H7 (cell line): ENCODE data around the gene FRY. TPM values are rescaled to one million over a fixed set of nuclear protein-coding genes. Genes with fewer than 3 reads are reported as not detected.

Source experiments
- DNase-seq: peaks from one replicate; pipeline ENCODE4 v3.0.0; 2012
- H3K27me3 ChIP-seq: 2 replicates; pipeline ENCODE4 v1.6.0; 2011; ENCODE audit warnings: mild to moderate bottlenecking, low read length; ENCODE audit not compliant: control insufficient read depth, insufficient read depth
- H3K36me3 ChIP-seq: replicated peaks from 2 replicates; pipeline ENCODE4 v1.5.1; 2011; ENCODE audit warnings: low read length; ENCODE audit not compliant: control insufficient read depth, insufficient read depth
- H3K4me3 ChIP-seq: 2 replicates; pipeline ENCODE4 v1.5.1; 2011; ENCODE audit warnings: low read depth, mild to moderate bottlenecking, control low read depth, low read length, moderate library complexity; ENCODE audit not compliant: insufficient read depth
- total RNA-seq: library from RNA; depleted of rRNA; stranded (reverse); fragments of >200 nt; shearing (Covaris generic); gene quantifications from 2 replicates; pipeline ENCODE4 v1.2.3, GENCODE V29; 2014

The FRY gene
- total RNA-seq, 1 experiment from 2014 or later: 0.35 TPM

DNA sequence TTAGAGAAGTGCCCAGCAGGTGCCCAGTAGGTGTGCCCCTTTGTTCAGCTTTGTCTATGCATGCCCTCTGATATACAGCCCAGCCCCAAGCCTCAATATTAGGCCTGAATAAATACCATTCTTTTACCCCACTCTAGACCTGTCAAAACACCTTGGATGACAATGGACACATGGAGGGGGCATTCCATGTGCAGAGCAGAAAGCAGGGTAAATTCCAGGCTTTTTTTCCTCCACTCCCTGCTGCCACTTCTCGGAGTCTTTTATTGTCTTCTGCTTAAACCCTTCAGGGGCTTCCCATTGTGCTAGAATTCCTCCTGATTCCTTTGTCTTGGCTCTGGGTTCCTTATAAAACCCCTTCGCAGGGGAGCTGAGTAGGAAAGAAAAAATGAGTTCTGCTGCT, 5.8 kb upstream of the FRY start:
- no peak overlapping the region for H3K4me3 ChIP-seq
- DNase-seq: peak; percentile 53
- no peaks in the 10 kb centered on the region for H3K27me3 ChIP-seq
- H3K36me3 ChIP-seq: no peaks in the 10 kb centered on the region

DNA sequence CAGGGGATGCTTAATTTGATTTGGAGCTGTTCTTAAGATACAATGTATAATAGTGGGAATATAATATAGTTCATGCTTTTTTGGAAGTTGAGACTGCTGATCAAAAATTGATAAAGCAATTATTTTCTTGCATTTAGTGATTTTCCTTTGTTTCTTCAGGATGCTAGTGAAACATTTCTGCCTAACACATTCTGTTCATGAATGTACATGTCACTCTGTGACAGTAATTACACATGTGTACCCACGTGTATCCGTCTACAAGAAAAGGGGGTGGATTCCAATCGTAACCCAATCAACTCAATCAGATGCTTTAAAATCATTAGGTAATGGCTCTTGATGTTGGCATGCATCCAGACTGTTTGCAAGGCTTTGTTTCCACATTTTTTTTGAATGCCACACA, 5.0 kb upstream of the FRY start:
- no peak for DNase-seq
- no peaks in the 10 kb centered on the region for H3K36me3 ChIP-seq
- no peaks in the 10 kb centered on the region; the same call in 1 of the 2 replicates for H3K27me3 ChIP-seq
- H3K4me3 ChIP-seq: no peak overlapping the region

DNA sequence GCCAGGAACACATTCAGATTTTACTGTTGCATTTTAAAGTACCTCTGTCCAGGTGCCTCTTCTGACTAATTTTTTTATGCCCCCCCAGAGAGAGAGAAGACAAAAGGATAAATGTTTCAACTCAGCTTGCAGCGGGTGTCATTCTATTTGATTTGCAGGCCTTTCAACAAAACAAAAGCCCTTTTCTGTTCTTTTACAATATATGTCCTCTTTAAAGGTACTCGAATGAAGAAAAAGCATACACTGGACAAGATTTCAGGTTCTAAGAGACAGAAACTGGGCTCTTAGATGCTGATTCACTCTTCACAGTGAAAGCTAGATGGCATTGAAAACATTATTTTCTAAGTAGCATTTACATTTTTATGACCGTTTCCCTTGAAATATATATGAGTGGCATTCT, 2.9 kb upstream of the FRY start:
- no peaks in the 10 kb centered on the region for H3K36me3 ChIP-seq
- no peak overlapping the region for H3K4me3 ChIP-seq
- peaks cover 3% of the 10 kb centered on the region; the same call in 1 of the 2 replicates for H3K27me3 ChIP-seq
- no peak for DNase-seq

DNA sequence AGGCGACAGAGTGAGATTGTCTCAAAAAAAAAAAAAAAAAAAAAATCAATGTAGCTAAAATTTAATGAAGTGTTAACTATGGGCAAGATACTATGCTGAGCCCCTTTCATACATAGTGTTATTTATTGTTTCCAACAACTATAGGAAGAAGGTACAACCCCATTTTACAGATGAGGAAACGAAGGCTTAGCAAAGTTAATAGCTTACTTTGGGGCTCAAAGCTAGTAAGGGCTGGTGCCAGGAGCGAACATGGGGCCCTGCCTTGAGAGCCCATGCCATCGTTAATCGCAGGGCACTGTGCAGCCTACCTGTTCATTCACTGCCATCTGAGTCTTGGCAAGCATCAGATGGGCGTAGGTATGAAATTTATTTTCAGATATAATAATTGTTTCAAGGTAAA, 1.9 kb upstream of the FRY start:
- Histone ChIP-seq H3K4me3 (no peak overlapping the region), H3K36me3 (no peaks in the 10 kb centered on the region)
- no peak for DNase-seq

DNA sequence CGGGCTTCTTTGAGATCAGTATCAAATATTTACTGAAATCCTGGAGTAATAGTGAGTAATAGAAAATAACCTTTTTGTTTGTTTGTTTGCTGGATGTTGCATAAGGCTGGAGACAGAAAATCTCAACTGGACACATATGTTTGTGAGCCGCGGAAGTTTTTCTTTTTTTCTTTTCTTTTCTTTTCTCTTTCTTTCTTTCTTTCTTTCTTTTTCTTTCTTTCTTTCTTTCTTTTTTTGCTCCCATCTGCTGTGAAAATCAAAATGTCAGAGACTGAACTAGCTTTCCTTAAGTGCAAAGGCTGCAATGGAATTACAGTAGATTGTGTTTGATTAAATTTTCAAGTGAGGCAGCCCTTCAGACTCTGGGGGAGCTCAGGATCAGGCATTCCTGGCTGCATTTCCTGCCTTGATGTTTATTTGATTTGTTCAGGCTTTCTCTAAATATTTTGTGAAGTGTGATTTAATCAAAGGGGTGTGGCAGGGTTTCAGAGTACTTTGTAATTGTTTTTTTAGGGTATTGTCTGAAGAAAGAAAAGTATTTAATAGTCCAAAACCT, 319 bp downstream of the FRY start:
- Histone ChIP-seq H3K4me3 (peak overlapping the region; percentile 45), H3K27me3 (peaks cover 3% of the 10 kb centered on the region; the same call in 1 of the 2 replicates), H3K36me3 (no peaks in the 10 kb centered on the region)
- no peak for DNase-seq

More for the DNA sequence above, 1.9 kb upstream of the FRY start:
- H3K27me3 ChIP-seq: peaks cover 3% of the 10 kb centered on the region; the same call in 1 of the 2 replicates

DNA sequence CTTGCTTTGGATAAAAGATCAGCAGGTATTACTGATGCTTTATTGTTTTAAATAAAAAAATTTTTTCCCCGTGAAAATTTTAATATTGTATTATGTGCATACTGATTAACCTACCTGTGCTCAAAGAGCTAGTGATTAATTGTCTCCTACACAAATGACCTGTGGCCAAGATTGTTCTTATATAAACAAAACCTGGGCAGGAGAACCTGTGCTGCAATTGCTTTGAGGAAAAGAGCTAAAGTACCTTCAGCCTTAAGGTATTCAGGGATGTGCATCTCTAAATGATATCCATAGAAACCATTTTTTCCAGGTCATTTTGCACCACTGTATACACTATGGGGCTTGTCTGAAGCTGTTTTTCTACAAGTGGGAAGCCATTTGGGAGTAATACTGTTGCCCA, 1.2 kb downstream of the FRY start:
- Histone ChIP-seq H3K27me3 (peaks cover 3% of the 10 kb centered on the region; the same call in 1 of the 2 replicates), H3K36me3 (no peaks in the 10 kb centered on the region), H3K4me3 (no peak overlapping the region)
- DNase-seq: no peak

DNA sequence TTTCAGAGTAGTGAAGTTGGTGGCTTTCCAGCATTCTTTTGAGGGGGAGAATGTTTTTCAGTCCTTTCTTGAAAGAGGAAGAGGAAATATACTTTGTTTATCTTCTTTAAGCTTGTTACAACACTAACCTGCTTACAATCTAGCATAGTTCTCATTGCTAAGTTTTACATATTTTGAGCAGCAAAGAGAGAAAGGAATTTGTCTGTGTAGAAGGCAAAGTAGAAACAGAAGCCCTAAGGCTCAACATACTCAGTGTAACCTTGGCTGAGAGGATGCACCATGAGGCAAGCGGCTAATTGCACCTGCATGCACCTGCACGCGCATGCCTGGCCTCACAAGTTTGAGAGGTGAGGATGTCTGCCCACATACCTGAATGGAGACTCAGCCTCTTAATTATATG, 2.2 kb downstream of the FRY start:
- Histone ChIP-seq H3K4me3 (no peak overlapping the region), H3K36me3 (no peaks in the 10 kb centered on the region), H3K27me3 (peaks cover 3% of the 10 kb centered on the region; the same call in 1 of the 2 replicates)
- no peak for DNase-seq

DNA sequence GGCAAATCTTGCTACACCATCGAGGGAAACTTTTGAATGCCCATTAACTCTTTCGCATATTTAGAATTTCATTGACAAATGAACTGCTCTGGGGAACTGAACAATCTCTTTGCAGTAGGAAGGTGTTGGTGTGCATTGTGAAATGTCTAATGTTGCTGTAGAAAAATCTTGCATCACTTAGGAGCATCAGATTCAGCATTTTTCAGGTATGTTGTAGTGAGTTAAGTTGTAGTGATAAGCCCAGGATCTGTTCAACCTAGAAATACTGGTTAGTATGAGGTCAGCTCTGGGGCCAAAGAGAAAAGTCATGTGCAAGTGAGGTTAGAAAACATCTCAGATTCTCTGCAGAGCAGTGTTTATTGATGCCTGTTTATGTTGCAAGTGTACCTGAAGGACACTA, 4.1 kb downstream of the FRY start:
- Histone ChIP-seq H3K27me3 (peaks cover 3% of the 10 kb centered on the region; the same call in 1 of the 2 replicates), H3K4me3 (no peak overlapping the region), H3K36me3 (no peaks in the 10 kb centered on the region)
- DNase-seq: no peak

DNA sequence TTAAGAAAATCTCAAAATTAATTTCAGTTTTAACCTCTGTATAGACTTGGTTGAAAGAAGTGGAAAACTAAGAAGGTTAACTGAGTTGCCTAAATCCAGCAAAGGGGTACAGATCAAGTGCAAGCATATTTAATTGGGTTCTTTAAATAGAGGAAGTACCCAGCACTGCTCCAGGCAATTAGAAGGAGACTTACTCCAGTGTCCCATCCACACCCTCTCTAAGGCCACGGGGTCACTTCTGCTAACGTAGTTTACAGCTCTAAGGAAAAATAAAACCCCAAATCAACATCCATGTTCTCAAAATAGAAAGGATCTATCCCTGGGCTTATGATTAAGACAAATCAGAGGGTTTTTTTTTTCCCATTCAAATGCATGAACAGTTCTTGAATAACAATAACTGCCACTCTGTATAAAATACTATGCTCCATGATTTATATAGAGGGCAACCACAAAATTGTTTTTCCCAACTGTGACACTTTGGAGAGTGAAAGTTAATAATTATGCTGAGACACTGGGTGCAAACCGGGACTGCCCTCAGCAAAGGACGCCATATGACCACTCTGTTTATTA, 4.6 kb downstream of the FRY start:
- Histone ChIP-seq H3K27me3 (peaks cover 3% of the 10 kb centered on the region; the same call in 1 of the 2 replicates), H3K4me3 (no peak overlapping the region), H3K36me3 (no peaks in the 10 kb centered on the region)
- DNase-seq: no peak

DNA sequence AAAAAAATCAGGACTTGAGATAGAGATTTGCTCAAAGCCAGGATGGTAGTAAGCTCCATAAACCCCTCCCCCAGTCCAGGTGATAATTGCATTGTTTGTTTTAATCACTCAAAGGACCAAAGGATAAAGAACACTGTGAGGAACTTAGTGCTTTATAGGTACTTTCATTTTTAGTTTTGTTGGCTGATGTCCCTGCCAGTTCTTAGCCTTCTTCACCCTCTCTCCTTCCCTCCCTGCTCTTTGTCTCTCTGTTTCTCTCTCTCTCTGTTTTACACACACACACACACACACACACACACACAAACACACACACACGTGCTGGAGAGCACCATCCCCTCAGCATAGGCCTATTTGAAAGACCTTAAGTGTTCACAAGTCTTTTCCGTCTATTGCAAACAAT, 5.2 kb downstream of the FRY start:
- peaks cover 3% of the 10 kb centered on the region; the same call in 1 of the 2 replicates for H3K27me3 ChIP-seq
- no peak for DNase-seq
- H3K4me3 ChIP-seq: no peak overlapping the region
- no peaks in the 10 kb centered on the region for H3K36me3 ChIP-seq

DNA sequence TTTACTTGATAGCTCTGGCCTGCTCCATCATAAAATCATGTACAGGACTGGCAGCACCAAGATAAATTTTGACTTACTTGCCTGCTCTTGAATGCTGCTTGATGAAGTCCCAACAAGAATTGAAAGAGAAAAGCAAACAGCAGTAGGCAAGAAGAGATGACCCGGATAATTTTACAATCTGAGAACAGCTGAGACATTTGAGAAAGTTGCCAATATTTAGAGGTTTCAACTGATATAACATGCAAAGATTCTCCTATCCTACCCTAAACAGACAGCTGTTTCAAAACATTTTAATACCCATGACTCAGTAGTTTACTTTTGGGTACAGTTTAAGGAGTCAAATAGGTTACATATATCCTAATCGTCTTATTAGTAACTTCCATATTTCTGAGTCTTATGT, 5.9 kb downstream of the FRY start:
- no peak for DNase-seq
- no peaks in the 10 kb centered on the region for H3K36me3 ChIP-seq
- no peak overlapping the region for H3K4me3 ChIP-seq
- no peaks in the 10 kb centered on the region; the same call in 1 of the 2 replicates for H3K27me3 ChIP-seq

DNA sequence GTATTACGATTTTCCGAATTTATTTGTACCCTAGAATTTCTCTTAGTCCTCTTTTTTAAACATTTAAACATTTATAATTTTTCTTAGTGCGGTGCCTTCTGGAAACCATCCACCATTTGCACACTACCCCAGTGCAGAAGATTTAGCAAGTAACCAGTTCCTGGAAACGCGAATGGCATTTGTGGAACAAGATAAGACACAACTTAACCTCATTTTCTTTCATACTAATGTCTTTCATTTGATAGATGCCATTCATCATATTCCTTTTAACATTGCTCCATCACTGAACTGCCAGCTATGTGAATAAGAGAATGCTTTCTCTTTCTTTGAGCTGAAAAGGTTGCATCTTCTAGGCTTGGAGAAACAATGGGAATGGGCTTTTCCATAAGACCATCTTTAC, 6.8 kb downstream of the FRY start:
- Histone ChIP-seq H3K4me3 (no peak overlapping the region), H3K27me3 (no peaks in the 10 kb centered on the region), H3K36me3 (no peaks in the 10 kb centered on the region)
- DNase-seq: no peak

DNA sequence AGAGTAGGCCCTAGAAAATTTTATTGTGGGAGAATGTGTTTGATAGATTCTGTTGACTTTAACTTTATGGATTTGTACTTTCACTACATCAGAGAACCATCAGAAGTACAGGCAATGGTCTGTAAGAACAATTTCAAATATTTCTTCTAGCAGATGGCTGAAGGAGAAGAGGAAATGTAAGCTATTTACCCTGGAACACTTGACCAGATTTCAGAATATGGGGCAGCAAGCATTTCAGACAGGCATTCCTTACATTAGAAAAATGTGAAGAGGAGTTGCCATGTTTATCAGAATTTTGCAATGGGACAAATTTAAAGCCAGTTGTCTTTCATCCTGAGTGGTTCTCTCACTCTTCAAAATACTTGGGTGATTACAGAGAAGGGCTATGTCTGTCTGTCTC, 7.5 kb downstream of the FRY start:
- H3K4me3 ChIP-seq: no peak overlapping the region
- DNase-seq: no peak
- no peaks in the 10 kb centered on the region for H3K36me3 ChIP-seq
- no peaks in the 10 kb centered on the region for H3K27me3 ChIP-seq

DNA sequence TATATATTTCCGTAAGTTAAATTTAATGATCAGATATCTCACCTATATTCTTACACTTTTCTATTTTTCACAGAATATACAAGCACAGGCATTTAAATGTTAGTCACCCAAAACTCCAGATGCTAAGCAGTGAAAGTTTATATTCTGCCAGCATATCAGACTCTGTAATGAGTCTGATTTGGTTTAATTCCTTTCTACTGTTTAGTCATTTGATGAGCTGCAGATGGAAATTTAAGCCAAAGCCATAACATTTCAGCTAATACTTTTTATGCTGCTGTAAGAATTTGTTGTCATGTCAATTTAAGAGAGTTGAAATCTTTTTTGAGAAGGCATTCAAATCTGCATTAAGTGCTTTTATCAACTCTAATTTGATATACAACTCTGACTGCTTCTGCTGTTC, 8.0 kb downstream of the FRY start:
- no peaks in the 10 kb centered on the region for H3K27me3 ChIP-seq

DNA sequence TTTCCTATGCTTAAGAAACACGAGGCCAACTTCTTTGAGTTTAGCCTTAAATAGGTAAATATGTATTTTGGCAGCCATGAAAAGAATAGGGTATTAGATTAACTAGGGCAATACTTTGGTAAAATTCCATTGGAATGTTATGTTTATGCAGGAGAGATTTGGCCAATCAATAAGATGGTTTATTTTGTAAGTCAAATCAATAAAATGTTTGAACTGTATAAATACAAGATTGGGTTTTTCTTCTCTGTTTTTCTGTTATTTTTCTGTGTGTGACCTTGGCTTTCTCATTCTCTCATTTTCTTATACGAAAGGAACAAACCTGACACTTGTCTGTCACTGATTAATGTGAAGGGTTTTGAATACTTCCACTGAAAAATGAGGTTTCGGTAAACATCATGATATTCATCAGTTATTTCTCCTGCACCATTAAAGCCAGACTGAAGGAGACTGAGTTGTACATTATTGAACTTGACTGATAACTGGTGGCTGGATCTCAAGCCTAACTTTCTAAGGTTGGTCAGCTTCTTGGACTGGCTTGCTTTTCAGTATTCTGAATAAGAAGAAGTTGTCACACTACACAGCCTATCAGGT, 8.6 kb downstream of the FRY start:
- DNase-seq: no peak
- Histone ChIP-seq H3K27me3 (no peaks in the 10 kb centered on the region), H3K4me3 (no peak overlapping the region), H3K36me3 (no peaks in the 10 kb centered on the region)

More for the DNA sequence above, 8.0 kb downstream of the FRY start:
- H3K4me3 ChIP-seq: no peak overlapping the region
- no peaks in the 10 kb centered on the region for H3K36me3 ChIP-seq
- no peak for DNase-seq
